GM21786 (cell line): ENCODE data around the gene ADORA2A.

Experiments
- ATAC-seq: cut with Tn5 transposase; IDR thresholded peaks from one replicate; pipeline ENCODE4 v1.9.1; 2021; ENCODE audit not compliant: unreplicated experiment

Gene ADORA2A

DNA sequence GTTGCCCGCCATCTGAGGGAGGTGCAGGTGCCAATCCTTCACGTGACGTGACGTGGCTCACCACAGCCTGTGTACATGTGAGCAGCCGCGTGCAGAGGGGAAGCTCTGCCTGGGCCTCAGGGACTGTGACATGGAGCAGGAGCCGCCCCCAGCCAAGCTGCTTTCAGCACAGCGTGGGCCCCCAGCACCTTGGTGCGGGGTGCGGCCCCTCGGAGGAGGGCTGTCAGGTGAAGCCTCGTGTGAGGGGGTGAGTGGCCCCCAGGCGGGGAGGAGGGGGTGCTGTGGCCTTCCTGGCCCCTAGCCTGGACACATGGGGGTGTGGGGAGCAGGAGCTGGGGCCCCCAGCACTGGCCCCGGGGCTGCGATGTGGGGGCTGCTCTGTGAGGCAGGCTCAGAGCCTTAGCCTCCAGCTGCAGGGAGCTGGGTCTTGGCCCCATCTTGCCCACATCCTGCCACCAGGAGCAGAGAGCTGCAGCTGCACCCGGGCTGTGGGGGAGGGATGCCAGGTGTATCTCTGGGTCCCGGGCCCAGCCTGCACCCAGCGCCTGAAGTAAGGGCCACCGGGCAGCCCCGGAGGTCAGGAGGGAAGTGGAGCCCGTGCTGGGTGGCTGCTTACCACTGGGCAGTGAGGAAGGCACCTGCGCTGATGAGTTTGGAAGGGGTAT, at the start of gene ADORA2A:
Gene ADORA2A (plus strand): TSS at position 100 of the 665 bp plus-strand sequence. CDS start 5,806 bp downstream, outside the sequence.
- peak; percentile 49 for ATAC-seq

GRCh38 chr22:24379536-24379935, 47.9 kb upstream of the ADORA2A start:
- ATAC-seq = no peak

DNA sequence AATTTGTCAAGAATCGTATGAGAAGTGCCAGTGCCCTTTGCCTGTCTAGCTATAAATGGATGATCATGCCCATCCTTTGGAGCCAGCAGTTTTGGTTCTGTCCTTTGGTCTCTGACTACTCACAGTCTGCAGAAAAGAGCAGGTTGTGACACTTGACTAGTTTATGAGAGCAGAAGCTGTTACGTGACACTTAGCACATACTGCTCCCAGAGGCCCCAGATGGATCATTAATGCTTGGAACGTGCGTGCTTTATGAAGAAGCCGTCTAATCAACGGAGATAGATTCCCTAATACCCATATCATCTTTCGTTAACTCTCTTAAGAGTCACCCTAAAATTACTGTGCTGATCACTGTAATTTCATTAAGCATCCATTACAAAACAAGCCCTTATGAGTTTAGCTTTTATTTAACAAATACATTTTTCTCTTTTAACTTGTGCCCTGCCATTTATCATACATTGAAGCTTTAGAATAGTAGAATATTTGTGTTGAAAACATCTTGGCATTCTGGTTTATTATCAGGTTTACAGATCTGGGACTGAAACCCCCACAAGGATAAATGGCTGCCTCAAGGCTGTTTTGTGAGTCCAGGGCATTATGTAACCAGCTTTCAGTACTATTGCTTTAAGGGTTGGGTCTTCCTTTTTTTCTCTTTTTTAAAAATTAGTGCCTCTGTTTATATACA, 47.0 kb upstream of the ADORA2A start:
- no peak for ATAC-seq

GRCh38 chr22:24380905-24381230, 46.5 kb upstream of the ADORA2A start:
- no peak for ATAC-seq

GRCh38 chr22:24383061-24383460, 44.3 kb upstream of the ADORA2A start:
- ATAC-seq = no peak

- ATAC-seq = no peak
Measured at GRCh38 chr22:24384131-24384530, 43.3 kb upstream of the ADORA2A start.

GRCh38 chr22:24386937-24387471, 40.4 kb upstream of the ADORA2A start:
- no peak for ATAC-seq

DNA sequence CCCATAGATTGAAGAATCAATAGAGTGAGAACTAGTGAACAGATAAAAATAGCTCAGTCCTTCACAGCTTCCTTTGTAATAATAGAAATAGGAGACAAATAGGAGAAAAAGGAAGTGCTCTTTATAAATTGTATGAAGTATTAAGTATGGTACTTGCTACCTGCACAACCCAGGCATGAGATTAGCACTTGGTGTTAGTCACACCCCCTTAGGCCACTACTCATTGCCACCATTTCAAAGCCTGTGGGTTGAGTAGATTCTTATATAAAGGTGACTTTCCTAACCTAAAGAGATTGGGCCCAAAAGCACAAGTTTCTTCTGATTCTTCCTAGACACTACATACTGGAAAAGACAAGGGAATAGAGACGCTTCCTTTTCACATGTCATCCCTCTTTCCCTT, 37.7 kb upstream of the ADORA2A start:
- no peak for ATAC-seq

GRCh38 chr22:24390156-24390555, 37.2 kb upstream of the ADORA2A start:
- no peak for ATAC-seq

DNA sequence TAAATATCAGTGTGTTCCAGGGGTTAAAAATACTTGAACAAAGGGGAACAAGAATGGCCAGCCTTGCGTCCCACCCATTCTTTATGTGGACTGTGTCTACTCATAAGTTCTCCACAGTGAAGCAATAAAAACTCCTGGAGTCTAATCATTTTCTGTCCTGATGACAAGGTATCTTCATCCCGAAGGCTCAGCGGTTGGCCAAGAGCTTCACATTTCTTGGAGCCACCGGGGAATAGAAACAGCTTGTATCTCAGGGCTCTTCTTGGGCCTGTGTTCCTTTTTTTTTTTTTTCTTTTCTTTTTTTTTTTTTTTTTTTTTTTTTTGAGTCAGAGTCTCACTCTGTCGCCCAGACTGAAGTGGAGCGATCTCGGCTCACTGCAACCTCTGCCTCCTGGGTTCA, 36.8 kb upstream of the ADORA2A start:
- ATAC-seq = no peak

DNA sequence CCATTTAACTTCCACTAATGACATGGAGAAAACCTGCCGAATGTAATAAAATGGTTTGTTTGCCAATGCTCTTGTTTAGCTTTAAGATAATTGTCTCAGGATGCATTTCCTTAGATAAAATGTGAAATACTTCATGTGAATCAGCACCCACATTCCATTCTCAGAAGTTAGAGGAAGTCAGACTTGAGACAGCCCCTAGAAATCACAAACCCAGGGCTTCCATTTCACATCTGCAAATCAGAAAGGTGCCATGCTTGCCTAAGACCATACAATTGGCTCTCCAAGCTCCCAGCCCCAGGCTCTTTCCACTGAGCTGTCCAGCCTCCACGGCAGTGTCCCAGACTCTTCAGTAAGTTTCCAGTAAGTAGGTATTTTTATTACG, 35.6 kb upstream of the ADORA2A start:
- no peak for ATAC-seq

DNA sequence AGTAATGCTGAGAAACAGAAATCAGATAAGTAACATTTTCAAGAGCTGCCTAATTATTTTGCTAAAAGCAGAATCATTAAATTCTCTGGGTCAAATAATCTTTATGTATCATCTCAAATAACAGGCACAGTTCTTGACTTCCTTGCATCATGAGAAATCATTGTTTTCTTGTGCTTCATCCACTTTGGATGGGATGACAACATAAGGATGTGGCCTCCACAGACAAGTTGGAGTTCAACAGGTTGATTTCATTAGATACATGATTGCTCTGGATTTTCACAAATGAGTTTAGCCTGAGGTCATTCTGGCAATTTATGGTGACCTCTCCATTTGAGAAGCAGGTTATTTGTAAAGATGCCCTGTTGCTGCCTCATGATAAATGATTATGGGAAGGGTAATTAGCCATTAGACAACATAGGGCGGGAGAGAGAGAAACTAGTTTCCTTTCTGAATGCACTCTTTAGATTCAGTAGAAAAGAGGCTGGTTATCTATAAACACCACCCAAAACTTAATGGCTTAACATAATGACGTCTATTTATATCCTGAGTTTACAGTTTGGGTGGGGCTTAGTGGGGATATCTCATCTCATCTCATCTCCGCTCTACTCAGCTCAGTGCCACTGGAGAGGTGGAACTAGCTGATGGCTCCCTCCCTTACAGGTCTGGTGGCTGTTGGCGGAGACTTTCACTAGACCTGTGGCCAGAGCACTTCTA, 35.0 kb upstream of the ADORA2A start:
- ATAC-seq = no peak

GRCh38 chr22:24393012-24393559, 34.3 kb upstream of the ADORA2A start:
- ATAC-seq = no peak

DNA sequence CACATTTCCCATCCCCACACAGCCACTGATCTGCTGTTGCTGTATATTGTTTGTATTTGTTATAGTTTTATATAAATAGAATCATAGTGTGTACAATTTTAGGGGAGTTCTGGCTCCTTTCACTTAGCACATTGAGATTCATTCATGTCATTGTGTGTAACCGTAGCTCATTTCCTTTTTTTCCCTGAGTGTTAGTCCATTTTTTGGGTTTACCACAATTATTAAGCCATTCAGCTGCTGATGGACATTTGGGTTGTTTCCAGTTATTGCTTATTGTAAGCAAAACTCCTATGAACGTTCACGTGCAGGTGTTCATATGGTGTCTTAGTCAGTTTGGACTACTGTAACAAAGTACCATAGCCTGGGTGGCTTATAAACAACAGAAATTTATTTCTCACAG, 33.6 kb upstream of the ADORA2A start:
- ATAC-seq = no peak

GRCh38 chr22:24394254-24394653, 33.1 kb upstream of the ADORA2A start:
- ATAC-seq = no peak

- ATAC-seq = no peak
Measured at GRCh38 chr22:24398409-24398808, 29.0 kb upstream of the ADORA2A start.

- ATAC-seq = no peak
Measured at GRCh38 chr22:24400034-24400725, 27.2 kb upstream of the ADORA2A start.

- no peak for ATAC-seq
Measured at GRCh38 chr22:24400726-24401596, 26.4 kb upstream of the ADORA2A start.

DNA sequence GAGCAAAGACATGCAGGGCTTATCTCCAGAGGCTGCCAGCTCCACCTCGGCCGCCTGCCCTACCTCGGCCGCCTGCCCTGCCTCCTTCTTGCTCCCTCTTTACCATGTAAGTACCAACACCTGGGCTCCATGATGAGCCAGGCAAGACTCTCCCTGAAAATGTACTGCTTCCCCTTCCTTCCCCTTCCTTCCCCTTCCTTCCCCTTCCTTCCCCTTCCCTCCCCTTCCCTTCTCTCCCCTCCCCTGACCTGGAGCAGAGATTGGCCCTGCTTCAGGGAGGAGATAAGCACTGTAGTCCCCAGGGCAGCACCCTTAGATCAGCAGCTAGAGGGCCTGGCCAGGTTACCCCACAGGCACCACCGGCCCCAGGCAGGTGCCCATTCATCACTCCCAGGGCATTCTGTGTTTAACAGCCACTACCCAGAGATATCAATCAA, 25.4 kb upstream of the ADORA2A start:
- ATAC-seq = no peak
